ENCODE results near the gene WDR81.

Gene WDR81

DNA sequence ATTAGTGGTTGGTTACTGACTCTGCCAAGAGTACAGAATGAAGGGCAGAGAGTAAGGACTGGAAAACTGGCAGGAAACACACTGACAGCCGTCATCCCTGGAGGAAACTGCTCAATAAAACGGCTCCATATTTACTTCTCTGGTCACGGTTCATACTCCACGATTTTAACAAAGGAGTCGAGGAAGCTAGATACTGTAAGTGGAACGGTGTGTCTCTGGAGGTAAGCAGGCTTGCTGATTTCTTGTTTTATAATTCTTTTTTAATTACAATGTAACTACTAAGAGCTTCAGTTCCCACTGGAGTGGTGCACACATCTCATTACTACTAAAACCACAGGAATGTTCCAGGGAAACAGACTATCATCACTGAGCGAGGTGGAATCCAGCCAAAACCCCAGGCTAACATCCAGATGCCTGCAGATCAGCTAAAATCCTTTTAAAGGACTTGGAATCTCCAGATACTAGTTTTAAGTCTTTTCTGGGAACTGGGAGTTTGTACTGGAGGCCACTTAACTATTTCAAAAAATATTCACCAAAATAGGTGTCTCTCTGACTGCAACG is 55.1 kb downstream of the WDR81 start:
- DNase-seq (ENCODE audit: low read depth) = no peak

- no peak for DNase-seq (ENCODE audit: low read depth)
Observed at GRCh38 chr17:1782171-1782567, 57.7 kb downstream of the WDR81 start.

DNA sequence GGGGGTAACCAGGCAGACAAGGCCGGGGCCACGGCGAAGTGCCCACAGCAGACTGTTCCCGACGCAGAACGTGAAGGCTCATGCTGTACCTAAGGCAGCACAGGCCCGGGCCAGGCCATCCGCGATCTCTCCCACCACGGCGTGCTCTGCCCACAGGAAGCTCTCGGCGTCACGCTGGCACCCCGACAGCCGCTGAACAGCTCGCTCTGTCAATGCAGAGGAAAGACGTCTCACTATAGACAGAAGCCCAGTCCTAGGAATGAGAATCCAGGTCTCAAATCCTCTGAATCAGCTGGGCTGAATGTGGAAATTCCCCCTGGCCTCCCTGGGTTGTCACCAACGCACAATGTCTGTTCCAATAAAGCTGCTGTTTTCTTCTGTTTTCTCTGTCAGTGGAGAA is 58.8 kb downstream of the WDR81 start:
- no peak for DNase-seq (ENCODE audit: low read depth)

DNA sequence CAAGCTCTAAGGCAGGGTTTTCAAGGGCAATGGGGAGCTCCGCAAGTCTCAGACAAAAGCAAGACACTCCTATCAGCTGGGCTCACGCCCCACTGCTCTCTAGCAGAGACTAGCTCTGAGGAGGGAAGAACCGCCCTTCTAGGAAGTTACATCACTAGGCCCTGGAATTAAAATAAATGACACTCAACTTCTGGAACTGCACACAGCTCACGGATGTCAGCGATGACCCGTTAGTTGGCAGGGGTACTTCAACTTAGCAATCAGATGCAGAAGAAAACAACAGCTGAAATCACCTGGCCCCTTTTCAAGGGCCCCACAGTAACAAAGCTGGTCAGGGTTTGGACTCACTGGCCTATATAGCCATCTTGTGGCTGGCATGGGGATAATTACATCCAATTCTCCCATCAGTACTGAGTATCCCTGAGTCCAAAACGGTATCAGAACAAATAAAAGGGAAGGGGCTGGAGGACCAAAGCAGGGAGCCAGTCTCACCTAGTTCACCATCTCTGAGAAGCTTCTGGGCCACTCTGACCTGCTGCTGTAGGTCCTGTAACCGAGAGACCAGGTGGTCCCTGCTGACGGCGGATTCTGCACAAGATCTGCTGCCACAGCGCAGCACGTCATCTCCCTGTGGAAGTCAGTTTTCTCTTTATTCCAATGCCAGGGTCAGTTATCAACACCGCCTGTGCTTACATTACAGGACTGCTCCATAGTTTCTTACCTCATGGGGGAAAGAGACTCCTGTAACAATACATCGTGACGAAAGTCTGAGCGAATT is 59.5 kb downstream of the WDR81 start:
- DNase-seq (ENCODE audit: low read depth) = no peak

- DNase-seq (ENCODE audit: low read depth) = no peak
Observed at GRCh38 chr17:1785930-1786329, 61.4 kb downstream of the WDR81 start.

GRCh38 chr17:1786708-1787107 is 62.2 kb downstream of the WDR81 start:
- DNase-seq (ENCODE audit: low read depth) = no peak

DNA sequence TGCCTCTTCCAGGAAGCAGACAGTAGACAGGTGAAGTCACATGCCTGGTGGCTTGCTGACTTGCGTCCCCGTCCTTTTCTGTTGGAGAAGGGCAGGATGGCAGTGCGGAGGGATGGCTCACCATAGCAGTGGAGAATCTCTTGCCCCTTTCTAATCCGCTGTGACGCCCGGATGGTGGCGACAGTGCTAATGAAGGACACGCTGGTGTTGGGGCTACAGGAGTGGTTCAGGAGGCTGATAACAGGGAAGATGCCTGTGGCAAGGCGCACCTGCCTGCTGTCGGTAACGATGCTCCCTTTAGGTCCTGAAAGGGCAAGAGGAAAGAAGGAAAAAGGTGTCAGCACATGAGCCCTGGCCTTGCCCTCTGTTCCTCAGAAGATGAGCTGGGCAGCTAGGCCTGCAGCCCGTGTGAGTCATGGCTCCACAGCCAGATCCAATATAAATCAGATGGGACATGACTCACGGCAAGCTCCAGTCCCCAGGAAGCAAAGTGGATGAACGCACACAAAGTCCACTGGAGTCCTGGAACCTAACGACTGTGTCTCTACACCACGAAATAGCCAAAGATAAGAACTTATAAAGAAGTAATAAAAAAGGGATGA is 62.9 kb downstream of the WDR81 start:
- DNase-seq (ENCODE audit: low read depth) = no peak

Data from stimulated activated CD4-positive, alpha-beta T cell treated with anti-CD3 and anti-CD28 coated beads, Interleukin-2, amount 100 ng/mL, for 4 hours (primary cell).